Measurements from ENCODE around the gene PRKAR1B.
A peak's percentile ranks its signal among the peaks of the same experiment; 100 is the strongest.

The PRKAR1B gene

DNA sequence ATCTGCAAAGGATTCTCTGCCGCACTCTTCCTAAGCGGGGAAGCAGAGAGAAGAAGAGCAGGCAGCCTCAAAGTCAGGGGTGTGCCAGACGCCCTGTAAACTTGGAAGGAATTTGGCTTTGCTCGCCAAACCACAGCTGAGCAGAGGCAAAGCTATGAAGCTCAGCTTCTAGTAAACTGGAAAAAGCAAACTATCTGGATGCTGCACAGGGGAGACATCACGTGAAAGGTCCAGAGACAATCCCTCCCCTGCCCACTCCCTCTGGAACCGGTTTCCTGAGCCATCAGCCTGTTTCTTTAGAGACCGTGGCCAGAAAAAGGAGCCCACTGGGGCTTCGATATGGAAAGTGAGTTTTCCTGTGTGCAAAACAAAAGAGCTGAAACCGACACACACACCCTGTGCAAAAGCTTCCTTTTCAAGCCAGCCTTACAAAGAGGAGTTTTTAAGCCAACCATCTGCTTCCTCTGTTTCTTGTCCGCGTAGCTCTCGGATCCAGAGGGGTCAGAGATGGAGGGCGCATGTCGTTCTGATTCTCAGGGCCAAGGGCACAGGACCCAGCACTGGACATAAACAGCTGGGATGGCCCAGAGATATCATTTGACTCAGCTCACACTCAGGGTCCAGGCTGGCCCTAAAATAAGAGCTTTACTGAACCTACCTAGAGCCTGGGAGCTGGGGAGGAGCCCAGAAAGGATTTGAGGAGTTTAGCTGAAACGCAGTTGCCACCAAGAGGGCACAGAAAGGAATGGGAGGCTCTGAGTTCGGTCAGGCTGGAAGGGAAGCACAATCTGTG lies 58.7 kb downstream of the PRKAR1B start:
- POLR2A ChIA-PET (ENCODE audit: low non-redundant PET) = no interaction called here
- peak overlapping the region; percentile 8; the same call in 1 of the 2 replicates for H3K27ac ChIP-seq

DNA sequence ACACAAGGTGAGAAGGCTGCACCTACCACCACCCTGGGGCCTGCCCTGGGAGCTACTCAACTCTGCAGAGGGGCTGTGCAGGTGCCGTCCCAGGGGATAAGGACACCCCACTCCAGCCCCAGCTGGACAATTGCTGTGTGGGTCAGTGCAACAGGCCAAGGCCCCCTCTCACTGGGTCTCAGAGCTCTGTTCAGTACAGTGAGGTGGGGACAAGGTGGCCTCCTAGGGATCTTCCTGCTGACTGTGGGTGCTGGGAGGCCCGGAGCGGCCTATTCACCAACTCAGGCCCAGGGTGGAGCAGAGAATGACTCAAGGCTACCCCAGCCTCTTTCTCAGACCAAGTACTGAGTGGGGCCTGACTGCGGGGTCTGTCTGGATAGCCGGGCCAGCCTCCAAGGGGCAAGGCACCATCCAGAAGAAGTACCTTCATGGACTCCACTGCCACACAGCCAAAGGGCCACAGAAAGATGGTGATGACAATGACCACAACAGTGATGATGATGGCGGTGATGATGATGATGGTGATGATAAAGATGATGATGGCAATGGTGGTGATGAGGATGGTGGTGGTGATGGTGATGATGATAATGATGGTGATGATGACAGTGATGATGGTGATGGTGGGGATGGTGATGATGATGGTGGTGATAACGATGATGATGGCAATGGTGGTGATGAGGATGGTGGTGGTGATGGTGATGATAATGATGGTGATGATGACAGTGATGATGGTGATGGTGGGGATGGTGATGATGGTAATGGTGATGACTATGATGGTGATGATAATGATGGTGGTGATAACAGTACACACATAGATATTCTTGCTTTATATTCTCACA lies 60.4 kb downstream of the PRKAR1B start:
- DNase-seq (ENCODE audit: low spot score) = no peak
- H3K27ac ChIP-seq = no peak overlapping the region
- ChIA-PET CTCF (interaction anchor here (0.8 to 1.0 kb wide), 2 partner anchors 19 to 134 kb away, joined by 3 read pairs; no protein-coding TSS in a partner anchor), POLR2A (ENCODE audit: low non-redundant PET) (interaction anchor here (0.6 kb wide), 1 partner anchor 137 kb away, joined by 3 read pairs; no protein-coding TSS in a partner anchor)
- TF ChIP-seq, protein P1, sequence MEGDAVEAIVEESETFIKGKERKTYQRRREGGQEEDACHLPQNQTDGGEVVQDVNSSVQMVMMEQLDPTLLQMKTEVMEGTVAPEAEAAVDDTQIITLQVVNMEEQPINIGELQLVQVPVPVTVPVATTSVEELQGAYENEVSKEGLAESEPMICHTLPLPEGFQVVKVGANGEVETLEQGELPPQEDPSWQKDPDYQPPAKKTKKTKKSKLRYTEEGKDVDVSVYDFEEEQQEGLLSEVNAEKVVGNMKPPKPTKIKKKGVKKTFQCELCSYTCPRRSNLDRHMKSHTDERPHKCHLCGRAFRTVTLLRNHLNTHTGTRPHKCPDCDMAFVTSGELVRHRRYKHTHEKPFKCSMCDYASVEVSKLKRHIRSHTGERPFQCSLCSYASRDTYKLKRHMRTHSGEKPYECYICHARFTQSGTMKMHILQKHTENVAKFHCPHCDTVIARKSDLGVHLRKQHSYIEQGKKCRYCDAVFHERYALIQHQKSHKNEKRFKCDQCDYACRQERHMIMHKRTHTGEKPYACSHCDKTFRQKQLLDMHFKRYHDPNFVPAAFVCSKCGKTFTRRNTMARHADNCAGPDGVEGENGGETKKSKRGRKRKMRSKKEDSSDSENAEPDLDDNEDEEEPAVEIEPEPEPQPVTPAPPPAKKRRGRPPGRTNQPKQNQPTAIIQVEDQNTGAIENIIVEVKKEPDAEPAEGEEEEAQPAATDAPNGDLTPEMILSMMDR (conservative IDR thresholded peaks at IDR 0.05; ENCODE audit: low read depth) = no peak

More for the DNA sequence above, 58.7 kb downstream of the PRKAR1B start:
- DNase-seq (ENCODE audit: low spot score) = no peak
- CTCF ChIA-PET = interaction anchor here (0.6 to 0.8 kb wide), 2 partner anchors 13 to 335 kb away, joined by 4 read pairs; no protein-coding TSS in a partner anchor
- TF ChIP-seq, protein P1 (conservative IDR thresholded peaks at IDR 0.05; ENCODE audit: low read depth) = no peak

DNA sequence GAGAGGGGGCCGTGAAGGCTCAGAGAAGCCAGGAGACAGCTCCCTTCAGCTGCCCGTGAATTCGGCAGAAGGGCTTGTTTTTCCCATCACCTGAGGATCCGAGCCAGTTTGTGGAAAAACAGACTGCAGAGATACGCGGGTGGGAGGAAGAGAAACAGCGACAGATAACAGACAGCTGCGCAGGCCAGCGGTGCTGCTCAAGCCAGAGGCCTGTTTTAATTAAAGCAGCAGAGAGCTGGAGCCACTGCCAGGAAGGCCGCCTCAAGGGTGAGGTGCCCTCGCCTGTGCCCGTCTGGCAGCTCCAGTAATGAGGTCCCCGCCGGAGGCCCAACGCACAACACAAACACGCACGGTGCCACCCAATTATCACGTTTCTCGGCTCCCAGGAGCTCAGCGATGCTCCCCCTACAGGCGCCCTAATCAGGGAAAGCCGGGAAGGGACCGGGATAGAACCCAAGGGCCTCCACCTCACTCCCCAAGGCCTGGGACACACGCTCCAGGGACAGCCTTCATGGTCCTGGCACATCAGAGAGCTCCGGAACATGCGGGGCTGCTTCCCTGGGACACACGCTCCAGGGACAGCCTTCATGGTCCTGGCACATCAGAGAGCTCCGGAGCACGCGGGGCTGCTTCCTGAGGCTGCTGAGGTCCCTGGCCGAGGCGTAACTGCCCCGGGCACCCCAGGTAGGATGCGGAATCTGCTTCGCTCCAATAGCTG lies 61.2 kb downstream of the PRKAR1B start:
- CTCF ChIA-PET = interaction anchor here (0.7 to 1.0 kb wide), 3 partner anchors 20 to 730 kb away, joined by 3 read pairs; no protein-coding TSS in a partner anchor
- TF ChIP-seq, protein P1 (conservative IDR thresholded peaks at IDR 0.05; ENCODE audit: low read depth) = no peak
- POLR2A ChIA-PET (ENCODE audit: low non-redundant PET) = interaction anchor here (0.6 kb wide), 1 partner anchor 136 kb away, joined by 3 read pairs; no protein-coding TSS in a partner anchor
- no peak for DNase-seq (ENCODE audit: low spot score)
- 0 out of 2 replicates have a peak overlapping the region, but pooled peaks have one; percentile 23 for H3K27ac ChIP-seq

DNA sequence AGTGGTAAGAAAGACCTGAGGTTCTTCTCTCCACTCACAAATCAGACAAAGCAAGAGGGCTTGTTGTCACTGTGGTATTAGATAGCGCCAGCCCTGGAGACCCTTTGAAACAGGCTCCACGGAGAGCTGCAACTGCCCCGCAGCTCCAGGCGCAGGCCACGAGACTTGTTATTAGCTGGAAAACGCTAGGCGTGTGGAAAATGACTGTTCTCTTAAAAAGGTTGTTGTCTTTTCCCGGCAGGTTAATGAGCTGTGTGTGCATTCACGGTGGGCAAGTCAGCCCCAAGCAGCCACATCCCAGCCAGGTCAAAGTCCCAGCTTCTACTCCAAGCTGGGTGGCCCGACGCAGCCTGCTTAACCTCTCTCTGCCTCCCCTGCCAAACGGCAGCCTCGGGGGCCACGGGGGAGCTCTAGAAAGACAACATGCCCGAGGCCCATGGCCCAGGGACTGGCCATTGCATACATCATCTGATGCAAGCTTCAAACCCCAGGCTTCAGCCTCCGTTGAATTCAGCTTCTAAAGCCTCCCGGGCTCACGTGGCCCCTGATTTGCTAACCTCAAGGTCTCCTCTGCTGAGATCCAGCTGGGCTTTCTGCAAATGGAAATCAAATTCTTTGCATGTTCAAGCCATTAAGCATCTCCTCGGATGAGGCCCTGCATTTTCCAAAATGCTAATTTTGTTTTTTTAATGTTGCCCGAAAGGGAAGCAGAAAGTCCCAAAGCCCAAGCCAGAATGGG lies 61.9 kb downstream of the PRKAR1B start:
- no peak for DNase-seq (ENCODE audit: low spot score)
- CTCF ChIA-PET = interaction anchor here (0.7 kb wide), 1 partner anchor 731 kb away, joined by 3 read pairs; no protein-coding TSS in a partner anchor
- TF ChIP-seq, protein P1 (conservative IDR thresholded peaks at IDR 0.05; ENCODE audit: low read depth) = no peak
- peak overlapping the region; percentile 23; the same call in 1 of the 2 replicates for H3K27ac ChIP-seq
- POLR2A ChIA-PET (ENCODE audit: low non-redundant PET) = interaction anchor here (0.6 kb wide), 1 partner anchor 51 kb away, joined by 4 read pairs; no protein-coding TSS in a partner anchor

DNA sequence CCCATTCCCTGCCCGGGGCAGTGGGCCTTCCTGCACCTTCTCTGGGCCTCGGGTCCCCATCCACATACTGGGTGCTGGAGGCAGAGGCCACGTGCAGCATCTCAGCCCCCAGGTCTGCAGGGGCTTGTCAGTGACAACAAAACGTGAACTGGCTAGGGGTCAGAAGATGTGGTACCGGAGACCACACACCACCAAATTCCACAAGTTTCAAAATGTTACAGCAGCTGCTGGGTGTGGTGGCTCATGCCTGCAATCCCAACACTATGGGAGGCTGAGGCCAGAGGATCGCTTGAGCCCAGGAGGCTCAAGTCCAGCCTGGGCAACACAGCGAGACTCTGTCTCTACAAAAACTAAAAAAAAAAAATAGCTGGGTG lies 62.7 kb downstream of the PRKAR1B start:
- TF ChIP-seq, protein P1 (conservative IDR thresholded peaks at IDR 0.05; ENCODE audit: low read depth) = no peak
- POLR2A ChIA-PET (ENCODE audit: low non-redundant PET) = interaction anchor here (0.6 kb wide), 1 partner anchor 50 kb away, joined by 4 read pairs; no protein-coding TSS in a partner anchor
- H3K27ac ChIP-seq = no peak overlapping the region
- CTCF ChIA-PET = no interaction called here
- no peak for DNase-seq (ENCODE audit: low spot score)

Data from RWPE1 (cell line).